T follicular helper cell (primary cell): Measurements from ENCODE around the gene SOS1.
"Not testable (repeated sequence)": the region's sequence is repeated elsewhere in the genome, so short reads cannot be mapped to it uniquely, and the experiment has no call there.

Experiments used
- DNase-seq: peaks from one replicate; pipeline ENCODE4 v3.0.0-alpha.2; 2020; ENCODE audit warnings: low read depth

Gene SOS1

GRCh38 chr2:39099870-39100728, 20.8 kb downstream of the SOS1 start:
- no peak for DNase-seq

GRCh38 chr2:39099310-39099869, 21.5 kb downstream of the SOS1 start:
- DNase-seq, result no peak

GRCh38 chr2:39095624-39096023, 25.2 kb downstream of the SOS1 start:
- no peak for DNase-seq

GRCh38 chr2:39094717-39095363, 26.0 kb downstream of the SOS1 start:
- no peak for DNase-seq

GRCh38 chr2:39093218-39093898, 27.5 kb downstream of the SOS1 start:
- no peak for DNase-seq

- DNase-seq, result no peak
These were observed 29.3 kb downstream of the SOS1 start for GRCh38 chr2:39091543-39091942.

GRCh38 chr2:39091063-39091462, 29.8 kb downstream of the SOS1 start:
- no peak for DNase-seq

- no peak for DNase-seq
These were observed 40.7 kb downstream of the SOS1 start for GRCh38 chr2:39080152-39080551.

GRCh38 chr2:39069890-39070465, 50.9 kb downstream of the SOS1 start:
- no peak for DNase-seq

GRCh38 chr2:39069136-39069515, 51.7 kb downstream of the SOS1 start:
- no peak for DNase-seq

GRCh38 chr2:39068299-39069135, 52.3 kb downstream of the SOS1 start:
- DNase-seq, result no peak

- no peak for DNase-seq
These were observed 55.2 kb downstream of the SOS1 start for GRCh38 chr2:39065616-39066015.

GRCh38 chr2:39062320-39062719, 58.5 kb downstream of the SOS1 start:
- no peak for DNase-seq

GRCh38 chr2:39061280-39061679, 59.6 kb downstream of the SOS1 start:
- DNase-seq, result no peak

- DNase-seq, result no peak
These were observed 61.4 kb downstream of the SOS1 start for GRCh38 chr2:39059366-39059952.

- DNase-seq, result no peak
These were observed 62.8 kb downstream of the SOS1 start for GRCh38 chr2:39058101-39058500.

GRCh38 chr2:39052665-39053064, 68.2 kb downstream of the SOS1 start:
- DNase-seq, result not testable (repeated sequence)

- DNase-seq, result no peak
These were observed 70.7 kb downstream of the SOS1 start for GRCh38 chr2:39050109-39050508.

- DNase-seq, result no peak
These were observed 81.8 kb downstream of the SOS1 start for GRCh38 chr2:39039072-39039471.

GRCh38 chr2:39033980-39034379, 86.9 kb downstream of the SOS1 start:
- DNase-seq, result no peak

- DNase-seq, result no peak
These were observed 93.4 kb downstream of the SOS1 start for GRCh38 chr2:39027421-39027820.
